ENCODE results near the gene OR4E2.

DNA sequence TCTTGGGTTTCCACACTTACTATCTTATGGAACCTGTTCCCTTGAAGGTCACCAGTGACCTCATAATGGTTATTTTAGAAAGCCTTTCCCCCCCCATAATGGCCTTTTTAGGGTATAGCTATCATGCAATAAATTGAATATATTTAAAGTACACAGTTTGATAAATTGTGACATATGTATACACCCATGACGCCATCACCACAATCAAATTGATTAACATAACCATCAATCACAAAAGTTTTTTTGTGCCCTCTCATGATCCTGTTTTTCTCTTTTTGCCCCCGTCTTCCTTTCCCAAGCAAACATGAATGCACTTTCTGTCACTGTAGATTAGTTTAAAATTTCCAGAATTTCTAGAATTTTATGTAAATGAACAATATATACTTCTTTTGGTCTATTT lies 48.7 kb downstream of the OR4E2 start:
- no peak for TF ChIP-seq POLR2AphosphoS5 (IDR thresholded peaks at IDR 0.05; ENCODE audit: borderline replicate concordance, low read depth, low read length)
- TF ChIP-seq EZH2 (IDR thresholded peaks at IDR 0.05), result no peak

Data from SK-N-MC (cell line).